K562 (cell line): ENCODE measurements around the gene EPGN. TPM values are rescaled to one million over a fixed set of nuclear protein-coding genes. Genes with fewer than 3 reads are reported as not detected.

Experiments
- CEBPZ ChIP-seq: fragments of 150-350 bp; IDR thresholded peaks from 2 replicates; pipeline ENCODE4 v1.6.1; 2014; ENCODE audit warnings: low read depth, mild to moderate bottlenecking, low read length, borderline replicate concordance
- MAFG ChIP-seq: fragments of 450-650 bp; conservative IDR thresholded peaks from 2 replicates; pipeline ENCODE4 v1.6.1; 2016; ENCODE audit warnings: missing genetic modification characterization, missing compliant biosample characterization
- RBM15 ChIP-seq: fragments of 200-400 bp; formaldehyde crosslinking; IDR thresholded peaks from 2 replicates; pipeline ENCODE4 v1.6.1; 2018; ENCODE audit warnings: mild to moderate bottlenecking, low read length, moderate library complexity; ENCODE audit not compliant: insufficient read depth
- RHOXF2B ChIP-seq: fragments of 250-450 bp; sonication (Bioruptor Pico); conservative IDR thresholded peaks from 2 replicates; pipeline ENCODE4 v1.5.1; 2021
- TCF15 ChIP-seq: fragments of 250-450 bp; sonication (Bioruptor Pico); IDR thresholded peaks from 2 replicates; pipeline ENCODE4 v1.8.0; 2022; ENCODE audit warnings: moderate library complexity, mild to moderate bottlenecking, inconsistent platforms
- THRAP3 ChIP-seq: fragments of 450-650 bp; IDR thresholded peaks from 2 replicates; pipeline ENCODE4 v1.6.1; 2016; ENCODE audit warnings: mild to moderate bottlenecking, inconsistent platforms, borderline replicate concordance
- ZKSCAN8 ChIP-seq: fragments of 200-800 bp; sonication (Bioruptor generic); IDR thresholded peaks from 2 replicates; pipeline ENCODE4 v1.6.1; 2016; ENCODE audit warnings: missing genetic modification characterization, missing compliant biosample characterization
- ZNF696 ChIP-seq: fragments of 250-450 bp; sonication (Bioruptor Pico); conservative IDR thresholded peaks from 2 replicates; pipeline ENCODE4 v1.4.0; 2020; ENCODE audit warnings: mild to moderate bottlenecking, moderate library complexity
- polyA plus RNA-seq, 8 experiments: library from polyadenylated mRNA; depleted of rRNA in 4 of 8; stranded (reverse) in 5 of 8; unstranded in 3 of 8; fragments of >200 nt; fragmentation: Nextera tagmentation in 2 of 8; fragmentation: Illumina TruSeq in 1 of 8; extraction: Ambion mirVana in 2 of 8; extraction: Trizol in 1 of 8; gene quantifications; 2 replicates each; pipeline versions ENCODE4 v1.2.1 to v1.2.3, GENCODE V29; 2011 to 2014; ENCODE audit warnings: inconsistent platforms in 1 of 8, missing spikeins in 1 of 8
- total RNA-seq, 7 experiments: library from RNA; depleted of rRNA in 6 of 7; stranded (reverse); fragments of >200 nt in 6 of 7; fragmentation: Illumina TruSeq in 2 of 7; extraction: Trizol in 2 of 7; gene quantifications; 2 replicates each; pipeline versions ENCODE4 v1.2.1 to v1.2.3, GENCODE V29; 2011 to 2021; ENCODE audit warnings: low replicate concordance in 1 of 7

Gene EPGN
- total and polyA plus RNA-seq, 9 of the 15 experiments (the other 6 are each of a cell fraction or from before 2014, with no cell fraction given) = 0.10 to 0.56 TPM; not detected in 7

GRCh38 chr4:74318276-74318675 lies 10.0 kb downstream of the EPGN start (continued):
- TF ChIP-seq THRAP3 = no peak
- no peak for TF ChIP-seq CEBPZ
- no peak for TF ChIP-seq ZNF696
- TF ChIP-seq MAFG (tag) = no peak
- no peak for TF ChIP-seq RHOXF2B (CRISPR knock-in tag)
- TF ChIP-seq TCF15 = no peak
- TF ChIP-seq RBM15 = no peak
- TF ChIP-seq ZKSCAN8 = no peak
